Epithelial cell of proximal tubule (primary cell): Measurements from ENCODE around the gene SUV39H2. TPM values are rescaled to one million over a fixed set of nuclear protein-coding genes. Genes with fewer than 3 reads are reported as not detected.
"Not testable (repeated sequence)": the region's sequence is repeated elsewhere in the genome, so short reads cannot be mapped to it uniquely, and the experiment has no call there.

Experiments
- DNase-seq: peaks from one replicate; pipeline ENCODE4 v3.0.0-alpha.2; 2011; ENCODE audit warnings: low read depth
- H3K4me3 ChIP-seq: 2 replicates; pipeline ENCODE4 v1.5.1; 2011; ENCODE audit warnings: low read depth, mild to moderate bottlenecking, low read length
- CTCF ChIP-seq: conservative IDR thresholded peaks from 2 replicates; pipeline ENCODE4 v1.5.1; 2012; ENCODE audit warnings: low read depth, mild to moderate bottlenecking, low read length
- total RNA-seq: library from RNA; depleted of rRNA; stranded (reverse); fragments of >200 nt; gene quantifications from 2 replicates; pipeline ENCODE4 v1.2.3, GENCODE V29; 2015

SUV39H2 gene
- total RNA-seq, 1 donor from 2014 or later, result 16.5 TPM

DNA sequence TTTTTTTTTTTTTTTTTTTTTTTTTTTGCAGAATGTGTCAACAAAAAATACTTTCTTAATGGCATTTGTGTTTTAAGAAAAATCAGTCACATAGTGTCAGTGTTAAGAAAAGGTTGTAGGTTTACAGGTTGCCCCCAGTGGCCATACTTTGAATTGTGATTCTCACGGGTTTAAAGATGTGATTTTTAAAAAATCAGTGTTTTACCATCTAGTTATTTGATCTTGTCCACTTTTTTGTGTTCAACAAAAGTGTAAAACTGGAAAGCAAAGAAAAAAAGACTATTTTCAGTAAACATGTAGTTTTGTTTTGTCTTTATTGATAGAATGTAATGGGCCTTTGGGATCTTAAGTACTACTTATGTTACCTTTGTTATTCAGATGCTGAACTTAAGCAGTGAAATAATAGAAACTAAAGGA lies 25.7 kb downstream of the SUV39H2 start:
- H3K4me3 ChIP-seq, result no peak overlapping the region
- TF ChIP-seq CTCF, result peak; percentile 65
- DNase-seq, result no peak

DNA sequence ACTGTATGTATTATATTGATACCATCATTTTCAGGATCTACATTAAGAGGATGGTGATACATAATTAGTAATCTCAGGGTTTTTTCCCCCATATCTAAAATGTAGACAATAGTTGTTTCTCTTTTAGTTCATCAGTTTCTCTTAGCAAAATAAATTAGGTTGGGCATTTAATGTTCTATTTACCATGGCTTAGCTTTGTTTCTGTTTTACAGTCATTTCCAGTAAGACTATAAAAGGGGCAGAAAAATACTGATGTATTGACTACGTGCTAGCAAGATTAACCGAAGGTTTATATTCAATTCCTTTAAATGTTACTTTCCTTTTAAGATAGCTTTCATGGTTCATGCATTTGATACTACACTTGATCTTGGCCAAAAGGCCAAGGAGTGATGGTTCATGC lies 26.2 kb downstream of the SUV39H2 start:
- TF ChIP-seq CTCF, result no peak
- DNase-seq, result no peak
- no peak overlapping the region for H3K4me3 ChIP-seq

DNA sequence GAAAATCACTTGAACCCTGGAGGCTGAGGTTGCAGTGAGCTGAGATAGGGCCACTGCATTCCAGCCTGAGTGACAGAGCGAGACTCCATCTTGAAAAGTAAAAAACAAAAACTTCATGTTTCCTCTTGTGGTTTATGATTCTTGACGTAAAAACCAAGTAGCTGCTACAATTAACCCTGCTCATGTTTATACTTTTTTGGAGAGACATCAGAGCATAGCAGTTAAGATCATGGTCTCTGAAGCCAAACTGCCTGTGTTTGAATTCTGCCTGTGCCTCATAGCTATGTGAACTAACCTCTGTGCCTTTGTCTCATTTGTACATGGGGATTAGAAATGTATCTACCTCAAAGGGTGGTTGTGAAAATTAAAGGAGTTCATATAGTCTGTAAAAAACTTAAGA lies 27.2 kb downstream of the SUV39H2 start:
- TF ChIP-seq CTCF, result no peak
- DNase-seq, result no peak
- no peak overlapping the region for H3K4me3 ChIP-seq

DNA sequence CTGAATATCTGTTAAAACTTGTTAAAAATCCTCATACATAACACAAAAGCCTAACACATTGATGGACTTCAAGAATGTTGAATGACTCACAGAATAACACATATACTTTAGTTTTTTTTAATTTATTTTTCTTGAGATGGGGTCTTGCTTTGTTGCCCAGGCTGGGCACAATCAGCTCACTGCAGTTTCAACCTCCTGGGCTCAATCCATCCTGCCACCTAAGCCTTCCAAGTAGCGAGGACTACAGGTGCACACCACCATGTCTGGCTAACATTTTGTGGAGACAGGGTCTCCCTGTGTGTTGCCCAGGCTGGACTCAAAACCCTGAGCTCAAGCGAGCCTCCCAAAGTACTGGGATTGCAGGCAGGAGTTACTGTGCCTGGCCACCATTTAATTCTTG lies 28.1 kb downstream of the SUV39H2 start:
- no peak for TF ChIP-seq CTCF
- DNase-seq, result no peak
- H3K4me3 ChIP-seq, result no peak overlapping the region

- not testable (repeated sequence) for DNase-seq, H3K4me3 ChIP-seq
Observed at GRCh38 chr10:14907591-14907990, 28.9 kb downstream of the SUV39H2 start.

- no peak for TF ChIP-seq CTCF
- no peak overlapping the region for H3K4me3 ChIP-seq
- no peak for DNase-seq
Observed at GRCh38 chr10:14909101-14909500, 30.4 kb downstream of the SUV39H2 start.

DNA sequence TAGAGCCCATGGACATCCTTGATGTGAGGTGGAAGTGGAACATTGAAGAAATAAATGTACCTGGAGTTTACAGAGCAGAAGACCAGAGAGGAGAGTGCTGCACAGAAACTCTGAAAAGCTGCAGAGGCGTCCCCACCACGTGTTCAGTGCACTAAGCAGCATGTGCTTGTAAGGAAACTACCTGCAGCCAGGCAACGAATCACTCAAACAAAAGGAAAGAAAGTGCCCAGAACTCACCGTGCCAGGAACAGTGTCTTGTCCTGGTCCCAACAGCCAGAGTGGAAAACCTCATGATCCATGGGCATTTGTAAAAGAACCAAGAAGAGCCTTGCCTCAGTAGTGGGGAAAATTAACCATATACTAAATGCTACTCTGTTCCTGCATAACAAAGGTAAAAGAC lies 32.3 kb downstream of the SUV39H2 start:
- no peak overlapping the region for H3K4me3 ChIP-seq
- no peak for TF ChIP-seq CTCF
- DNase-seq, result no peak

GRCh38 chr10:14911801-14912200 lies 33.1 kb downstream of the SUV39H2 start:
- DNase-seq, result no peak
- H3K4me3 ChIP-seq, result no peak overlapping the region
- no peak for TF ChIP-seq CTCF
